Activated T-cell treated with anti-CD3 and anti-CD28 coated beads for 4 hours (primary cell): ENCODE measurements around the gene MUC13.

Experiments used
- DNase-seq: peaks from one replicate; pipeline ENCODE4 v3.0.0-alpha.2; 2020

Gene MUC13

DNA sequence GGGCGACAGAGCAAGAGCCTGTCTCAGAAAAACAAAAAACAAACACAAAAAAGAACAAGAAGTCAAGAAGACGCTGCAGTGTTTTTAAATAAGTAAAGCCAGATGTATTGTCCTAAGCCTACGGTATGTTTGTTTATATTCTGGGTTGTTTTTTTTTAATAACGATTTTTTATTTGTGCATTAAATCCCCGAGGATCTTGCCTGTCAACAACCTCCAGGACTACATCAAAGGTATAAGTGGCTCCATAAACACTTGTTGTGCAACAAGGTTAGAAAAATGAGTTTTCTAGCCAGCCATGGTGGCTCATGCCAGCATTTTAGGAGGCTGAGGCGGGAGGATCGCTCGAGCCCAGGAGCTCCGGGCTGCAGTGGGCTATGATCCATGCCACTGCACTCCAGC is 73.5 kb downstream of the MUC13 start:
- DNase-seq = no peak

GRCh38 chr3:124860599-124860998 is 74.0 kb downstream of the MUC13 start:
- DNase-seq = no peak

DNA sequence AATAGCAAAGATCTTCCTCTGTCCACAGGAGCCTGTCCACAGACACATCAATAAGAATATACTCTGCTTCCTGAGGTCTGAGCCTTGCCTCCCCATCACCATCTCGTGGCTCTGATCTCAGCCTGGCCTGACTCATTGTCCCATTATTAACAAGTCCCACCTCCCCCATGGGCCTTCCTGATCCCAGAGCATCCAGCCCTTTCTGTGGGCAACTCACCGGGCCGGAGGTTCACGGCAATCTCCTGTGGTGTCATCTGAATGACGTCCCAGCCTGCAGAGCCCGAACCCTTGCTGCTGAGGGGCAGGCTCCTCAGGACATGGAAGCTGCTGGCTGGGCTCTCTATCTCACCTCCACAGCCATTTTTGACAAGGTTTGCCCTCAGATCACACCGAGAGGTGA is 75.5 kb downstream of the MUC13 start:
- DNase-seq = no peak

- DNase-seq = no peak
Measured at GRCh38 chr3:124858275-124858674, 76.3 kb downstream of the MUC13 start.

DNA sequence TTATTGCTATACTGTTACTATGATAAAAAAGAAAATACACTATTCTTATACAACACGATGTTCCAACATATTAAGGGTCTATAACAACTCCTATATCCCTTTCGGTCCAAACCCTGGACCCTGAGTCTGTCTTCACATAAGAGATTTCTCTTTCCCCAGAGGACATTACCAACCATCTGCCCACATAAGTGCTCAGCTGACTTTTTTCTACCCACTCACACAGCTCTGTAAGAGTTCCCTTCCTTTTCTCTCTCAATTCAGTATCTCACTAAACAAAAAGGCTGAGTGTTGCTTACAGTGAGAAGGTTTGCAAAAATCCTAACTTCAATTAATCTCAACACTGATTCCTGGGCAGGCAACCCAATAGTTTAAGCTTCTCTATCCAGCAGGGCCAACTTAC is 77.9 kb downstream of the MUC13 start:
- no peak for DNase-seq
